OCI-LY1 (cell line): Measurements from ENCODE around the gene HIPK1.

ENCODE experiments used
- H2AFZ ChIP-seq: fragments of 200-600 bp; sonication (generic), shearing (Covaris generic); 2 replicates; pipeline ENCODE4 v1.6.0; 2014; ENCODE audit warnings: antibody characterized with exemption, mild to moderate bottlenecking, low read length
- H3F3A ChIP-seq: fragments of 200-600 bp; sonication (generic), shearing (Covaris generic); 2 replicates; pipeline ENCODE4 v1.6.0; 2014; ENCODE audit warnings: mild to moderate bottlenecking, antibody characterized with exemption, low read length, moderate library complexity; ENCODE audit not compliant: insufficient read depth
- H3K27ac ChIP-seq: fragments of 200-600 bp; sonication (generic); 2 replicates; pipeline ENCODE4 v1.5.1; 2014; ENCODE audit warnings: low read length, mixed run types, mild to moderate bottlenecking, low read depth; ENCODE audit not compliant: poor library complexity, severe bottlenecking
- H3K27me3 ChIP-seq: fragments of 200-600 bp; sonication (generic); 2 replicates; pipeline ENCODE4 v1.6.0; 2014; ENCODE audit warnings: antibody characterized with exemption, mild to moderate bottlenecking, low read length, moderate library complexity; ENCODE audit not compliant: insufficient read depth
- H3K36me3 ChIP-seq: fragments of 200-600 bp; sonication (generic); 2 replicates; pipeline ENCODE4 v1.6.1; 2014; ENCODE audit warnings: mild to moderate bottlenecking, antibody characterized with exemption, low read length, moderate library complexity, mixed read lengths; ENCODE audit not compliant: insufficient read depth
- H3K4me1 ChIP-seq: fragments of 200-600 bp; sonication (generic); 2 replicates; pipeline ENCODE4 v1.5.1; 2014; ENCODE audit warnings: mild to moderate bottlenecking, low read length, moderate library complexity; ENCODE audit not compliant: insufficient read depth, severe bottlenecking
- H3K4me2 ChIP-seq: fragments of 200-600 bp; sonication (generic), shearing (Covaris generic); 2 replicates; pipeline ENCODE4 v1.6.1; 2014; ENCODE audit warnings: low read length
- H3K4me3 ChIP-seq: fragments of 200-600 bp; sonication (generic); 2 replicates; pipeline ENCODE4 v1.5.1; 2014; ENCODE audit warnings: low read length, low read depth, mild to moderate bottlenecking, mixed read lengths; ENCODE audit not compliant: poor library complexity, severe bottlenecking
- H3K79me2 ChIP-seq: fragments of 200-600 bp; shearing (Covaris generic); 2 replicates; pipeline ENCODE4 v1.6.1; 2016; ENCODE audit warnings: mixed run types, low read length, mixed read lengths; ENCODE audit not compliant: insufficient read depth
- H3K9ac ChIP-seq: fragments of 200-600 bp; sonication (generic), shearing (Covaris generic); 2 replicates; pipeline ENCODE4 v1.6.1; 2014; ENCODE audit warnings: mild to moderate bottlenecking, low read length, mixed read lengths
- H3K9me2 ChIP-seq: fragments of 200-600 bp; sonication (generic), shearing (Covaris generic); 2 replicates; pipeline ENCODE4 v1.6.1; 2014; ENCODE audit warnings: low read depth, mild to moderate bottlenecking, low read length, mixed read lengths
- H3K9me3 ChIP-seq: fragments of 200-600 bp; shearing (Covaris generic); 2 replicates; pipeline ENCODE4 v1.6.1; 2014; ENCODE audit warnings: low read length, mixed read lengths
- H4K20me1 ChIP-seq: fragments of 200-600 bp; sonication (generic), shearing (Covaris generic); 2 replicates; pipeline ENCODE4 v1.6.0; 2016; ENCODE audit warnings: mild to moderate bottlenecking, low read length; ENCODE audit not compliant: insufficient read depth
- EZH2 ChIP-seq: fragments of 200-600 bp; sonication (generic), shearing (Covaris generic); IDR thresholded peaks from 2 replicates; pipeline ENCODE4 v1.8.0; 2017; ENCODE audit warnings: borderline replicate concordance, mixed run types, mild to moderate bottlenecking, antibody characterized with exemption, low read length, moderate library complexity, mixed read lengths
- TF ChIP-seq, protein P1 (sequence below): fragments of 200-600 bp; sonication (generic), shearing (Covaris generic); IDR thresholded peaks from 2 replicates; pipeline ENCODE4 v1.5.1; 2017; ENCODE audit warnings: mild to moderate bottlenecking, antibody characterized with exemption, low read length, moderate library complexity, mixed read lengths

The HIPK1 gene

DNA sequence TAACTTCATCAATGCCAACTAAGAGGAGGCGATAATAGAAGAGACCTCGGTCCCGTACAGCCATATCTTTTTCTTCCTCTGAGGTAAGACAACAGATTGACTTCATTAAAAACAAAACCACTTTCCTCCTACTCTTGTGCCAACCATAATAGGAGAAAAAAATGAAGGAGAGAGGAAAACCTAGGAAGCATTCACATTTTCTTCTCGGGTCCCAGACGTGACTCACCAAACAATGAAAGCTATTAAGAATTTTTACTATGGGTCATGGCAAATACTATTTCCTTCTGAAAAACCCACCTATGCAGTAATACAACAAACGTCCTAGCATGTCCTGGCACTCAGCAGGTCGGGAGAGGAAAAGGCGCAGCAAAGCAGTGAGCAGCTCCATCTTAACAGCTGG is 33.2 kb upstream of the HIPK1 start:
- no peaks in the 10 kb centered on the region for H3K79me2 ChIP-seq
- no peak overlapping the region for H2AFZ ChIP-seq
- H3K9me2 ChIP-seq = no peaks in the 10 kb centered on the region
- no peak overlapping the region for H3K4me2 ChIP-seq
- peaks cover 69% of the 10 kb centered on the region for H3K36me3 ChIP-seq
- no peaks in the 10 kb centered on the region for H3K4me1 ChIP-seq
- no peaks in the 10 kb centered on the region for H3K9me3 ChIP-seq
- H4K20me1 ChIP-seq = no peaks in the 10 kb centered on the region
- no peak overlapping the region for H3K27ac ChIP-seq
- no peaks in the 10 kb centered on the region for H3K27me3 ChIP-seq
- H3K9ac ChIP-seq = no peak overlapping the region
- no peak overlapping the region for H3K4me3 ChIP-seq
- no peaks in the 10 kb centered on the region for H3F3A ChIP-seq
- TF ChIP-seq, protein P1, sequence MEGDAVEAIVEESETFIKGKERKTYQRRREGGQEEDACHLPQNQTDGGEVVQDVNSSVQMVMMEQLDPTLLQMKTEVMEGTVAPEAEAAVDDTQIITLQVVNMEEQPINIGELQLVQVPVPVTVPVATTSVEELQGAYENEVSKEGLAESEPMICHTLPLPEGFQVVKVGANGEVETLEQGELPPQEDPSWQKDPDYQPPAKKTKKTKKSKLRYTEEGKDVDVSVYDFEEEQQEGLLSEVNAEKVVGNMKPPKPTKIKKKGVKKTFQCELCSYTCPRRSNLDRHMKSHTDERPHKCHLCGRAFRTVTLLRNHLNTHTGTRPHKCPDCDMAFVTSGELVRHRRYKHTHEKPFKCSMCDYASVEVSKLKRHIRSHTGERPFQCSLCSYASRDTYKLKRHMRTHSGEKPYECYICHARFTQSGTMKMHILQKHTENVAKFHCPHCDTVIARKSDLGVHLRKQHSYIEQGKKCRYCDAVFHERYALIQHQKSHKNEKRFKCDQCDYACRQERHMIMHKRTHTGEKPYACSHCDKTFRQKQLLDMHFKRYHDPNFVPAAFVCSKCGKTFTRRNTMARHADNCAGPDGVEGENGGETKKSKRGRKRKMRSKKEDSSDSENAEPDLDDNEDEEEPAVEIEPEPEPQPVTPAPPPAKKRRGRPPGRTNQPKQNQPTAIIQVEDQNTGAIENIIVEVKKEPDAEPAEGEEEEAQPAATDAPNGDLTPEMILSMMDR = no peak
- TF ChIP-seq EZH2 = no peak

DNA sequence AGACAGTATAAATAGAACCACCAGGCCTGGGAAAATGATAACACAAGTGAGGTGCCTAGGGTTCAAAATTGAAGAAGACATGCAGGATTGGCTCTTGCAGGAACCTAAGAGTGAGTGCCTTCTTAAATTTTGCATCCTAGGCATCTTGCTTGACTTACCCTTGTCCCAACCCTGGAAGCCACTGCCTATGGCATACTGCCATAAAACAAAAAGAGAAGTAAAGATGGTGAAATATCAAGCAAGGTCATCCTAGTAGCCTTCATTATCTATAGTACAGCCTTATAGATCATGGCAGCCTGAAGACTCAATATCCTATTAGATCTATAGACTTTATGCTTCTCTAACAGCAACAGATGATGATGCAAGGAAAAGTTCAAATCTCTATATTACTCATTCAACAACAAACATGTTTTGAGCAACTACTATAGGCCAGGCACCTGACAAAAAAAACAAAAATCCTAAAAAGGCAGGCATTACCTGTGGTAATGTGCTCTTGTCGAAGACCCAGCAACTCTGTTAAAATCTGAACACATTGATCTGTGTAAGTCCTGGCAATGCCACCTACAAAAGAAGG is 30.8 kb upstream of the HIPK1 start:
- no peak overlapping the region for H2AFZ ChIP-seq
- H3K79me2 ChIP-seq = no peaks in the 10 kb centered on the region
- no peak overlapping the region for H3K9ac ChIP-seq
- peaks cover 7% of the 10 kb centered on the region for H3K4me1 ChIP-seq
- TF ChIP-seq, protein P1 = no peak
- TF ChIP-seq EZH2 = no peak
- H3K4me3 ChIP-seq = no peak overlapping the region
- no peaks in the 10 kb centered on the region for H3K9me2 ChIP-seq
- H3K27ac ChIP-seq = no peak overlapping the region
- no peaks in the 10 kb centered on the region for H3K27me3 ChIP-seq
- H3K36me3 ChIP-seq = peaks cover 89% of the 10 kb centered on the region
- H3F3A ChIP-seq = no peaks in the 10 kb centered on the region
- H3K9me3 ChIP-seq = no peaks in the 10 kb centered on the region
- H4K20me1 ChIP-seq = no peaks in the 10 kb centered on the region
- no peak overlapping the region for H3K4me2 ChIP-seq

DNA sequence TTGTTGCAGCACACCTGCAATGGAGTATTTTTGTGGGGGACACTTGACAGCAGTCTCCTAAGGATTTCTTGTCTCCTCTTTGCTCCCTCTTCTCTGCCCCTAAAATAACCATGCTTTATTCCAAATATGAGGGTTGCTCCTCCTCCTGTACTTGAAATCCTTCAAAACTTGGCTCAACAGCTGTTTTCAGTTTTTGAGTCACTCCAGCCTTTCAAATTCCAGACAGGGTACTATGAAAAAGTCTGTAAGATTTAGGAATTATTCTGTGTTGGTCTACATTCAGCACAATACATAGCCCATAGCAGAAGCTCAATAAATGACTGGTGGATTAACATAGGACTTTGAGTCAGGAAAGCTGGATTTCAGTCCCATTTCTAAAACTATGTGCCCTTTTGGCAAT is 30.0 kb upstream of the HIPK1 start:
- Histone ChIP-seq H3K4me3 (no peak overlapping the region), H3F3A (no peaks in the 10 kb centered on the region), H2AFZ (no peak overlapping the region), H3K4me2 (no peak overlapping the region), H3K9me2 (no peaks in the 10 kb centered on the region), H3K9me3 (no peaks in the 10 kb centered on the region), H3K4me1 (peaks cover 15% of the 10 kb centered on the region), H3K9ac (no peak overlapping the region), H3K79me2 (peaks cover 6% of the 10 kb centered on the region; the same call in 1 of the 2 replicates), H3K36me3 (peaks cover 84% of the 10 kb centered on the region), H3K27me3 (no peaks in the 10 kb centered on the region), H3K27ac (no peak overlapping the region), H4K20me1 (no peaks in the 10 kb centered on the region)
- no peak for TF ChIP-seq EZH2
- TF ChIP-seq, protein P1 = no peak
